GM23338 (cell line): ENCODE results near the gene SPATA31D4. TPM values are rescaled to one million over a fixed set of nuclear protein-coding genes. Genes with fewer than 3 reads are reported as not detected.

Experiments used
- ATAC-seq: fragments of 200-7000 bp; cut with Tn5 transposase; 3 replicates; pipeline ENCODE4 v1.9.1; 2020
- DNase-seq: peaks from one replicate; pipeline ENCODE4 v3.0.0-alpha.2; 2015; ENCODE audit warnings: low spot score
- H2AFZ ChIP-seq: fragments of 200-600 bp; sonication (generic); 2 replicates; pipeline ENCODE4 v1.8.0; 2016; ENCODE audit warnings: antibody characterized with exemption, mild to moderate bottlenecking, moderate library complexity
- H3F3A ChIP-seq: fragments of 200-600 bp; sonication (generic); replicated peaks from 2 replicates; pipeline ENCODE4 v1.8.0; 2017; ENCODE audit warnings: antibody characterized with exemption, mixed run types, low read depth
- H3K27ac ChIP-seq: fragments of 200-600 bp; sonication (generic); 2 replicates; pipeline ENCODE4 v1.6.1; 2016; ENCODE audit warnings: low read depth
- H3K27me3 ChIP-seq: fragments of 200-600 bp; sonication (generic); 2 replicates; pipeline ENCODE4 v1.8.0; 2016; ENCODE audit warnings: mild to moderate bottlenecking, mixed run types, moderate library complexity; ENCODE audit not compliant: insufficient read depth
- H3K36me3 ChIP-seq: fragments of 200-600 bp; sonication (generic); 2 replicates; pipeline ENCODE4 v1.8.0; 2016; ENCODE audit warnings: mild to moderate bottlenecking; ENCODE audit not compliant: insufficient read depth
- H3K4me1 ChIP-seq: fragments of 200-600 bp; sonication (generic); 2 replicates; pipeline ENCODE4 v1.8.0; 2016; ENCODE audit warnings: mild to moderate bottlenecking, moderate library complexity; ENCODE audit not compliant: insufficient read depth
- H3K4me2 ChIP-seq: fragments of 200-600 bp; sonication (generic); 2 replicates; pipeline ENCODE4 v1.7.1; 2017; ENCODE audit warnings: mixed run types
- H3K4me3 ChIP-seq: fragments of 200-600 bp; sonication (generic); 2 replicates; pipeline ENCODE4 v1.6.1; 2016; ENCODE audit warnings: mixed run types
- H3K79me2 ChIP-seq: fragments of 200-600 bp; sonication (generic); replicated peaks from 2 replicates; pipeline ENCODE4 v1.8.0; 2017; ENCODE audit warnings: mild to moderate bottlenecking; ENCODE audit not compliant: insufficient read depth
- H3K9me2 ChIP-seq: fragments of 200-600 bp; sonication (generic); 2 replicates; pipeline ENCODE4 v1.8.0; 2017; ENCODE audit not compliant: insufficient read depth
- H4K20me1 ChIP-seq: fragments of 200-600 bp; sonication (generic); replicated peaks from 2 replicates; pipeline ENCODE4 v1.8.0; 2017; ENCODE audit warnings: mild to moderate bottlenecking; ENCODE audit not compliant: insufficient read depth
- H3K27ac Mint-ChIP-seq: 2 replicates; pipeline ENCODE4 v1.8.0; 2020; ENCODE audit warnings: inconsistent platforms, mild to moderate bottlenecking, moderate library complexity, mixed read lengths
- H3K27me3 Mint-ChIP-seq: 3 replicates; pipeline ENCODE4 v1.8.0; 2022; ENCODE audit warnings: low read depth, mild to moderate bottlenecking, moderate library complexity, mixed read lengths, inconsistent platforms; ENCODE audit not compliant: insufficient read depth, poor library complexity
- H3K36me3 Mint-ChIP-seq: 3 replicates; pipeline ENCODE4 v1.8.0; 2021; ENCODE audit warnings: low read depth, mild to moderate bottlenecking, inconsistent platforms, moderate library complexity, mixed read lengths
- H3K4me1 Mint-ChIP-seq: 3 replicates; pipeline ENCODE4 v1.8.0; 2020; ENCODE audit warnings: mild to moderate bottlenecking, inconsistent platforms, mixed read lengths
- H3K4me3 Mint-ChIP-seq: 3 replicates; pipeline ENCODE4 v1.8.0; 2021; ENCODE audit warnings: moderate library complexity, mild to moderate bottlenecking, inconsistent platforms, mixed read lengths
- H3K9me3 Mint-ChIP-seq: 3 replicates; pipeline ENCODE4 v1.8.0; 2020; ENCODE audit warnings: moderate library complexity, mild to moderate bottlenecking, inconsistent platforms, mixed read lengths
- CREB1 ChIP-seq: fragments of 250-450 bp; sonication (Bioruptor Pico); IDR thresholded peaks from 2 replicates; pipeline ENCODE4 v1.5.0; 2020; ENCODE audit warnings: low read depth, mild to moderate bottlenecking, moderate library complexity
- EZH2 ChIP-seq: fragments of 200-600 bp; sonication (generic); IDR thresholded peaks from one replicate; pipeline ENCODE4 v1.8.0; 2017; ENCODE audit warnings: antibody characterized with exemption, mild to moderate bottlenecking, low read depth; ENCODE audit not compliant: unreplicated experiment
- EZH2phosphoT487 ChIP-seq: fragments of 200-600 bp; sonication (generic); IDR thresholded peaks from one replicate; pipeline ENCODE4 v1.8.1; 2018; ENCODE audit warnings: antibody characterized with exemption; ENCODE audit not compliant: unreplicated experiment
- JUNB ChIP-seq: IDR thresholded peaks from one replicate; pipeline ENCODE4 v1.6.1; 2016; ENCODE audit warnings: antibody characterized with exemption; ENCODE audit not compliant: unreplicated experiment
- NANOG ChIP-seq: IDR thresholded peaks from 2 replicates; pipeline ENCODE4 v1.6.1; 2016; ENCODE audit warnings: antibody characterized with exemption, borderline replicate concordance
- POLR2AphosphoS5 ChIP-seq: IDR thresholded peaks from 2 replicates; pipeline ENCODE4 v1.6.1; 2016; ENCODE audit warnings: antibody characterized with exemption, low read depth
- STAT1 ChIP-seq: IDR thresholded peaks from one replicate; pipeline ENCODE4 v1.6.1; 2016; ENCODE audit warnings: antibody characterized with exemption; ENCODE audit not compliant: unreplicated experiment
- ZNF114 ChIP-seq: fragments of 250-450 bp; sonication (Bioruptor Pico); IDR thresholded peaks from 2 replicates; pipeline ENCODE4 v1.5.0; 2020; ENCODE audit warnings: mild to moderate bottlenecking, moderate library complexity
- ZNF331 ChIP-seq: fragments of 250-450 bp; sonication (Bioruptor Pico); IDR thresholded peaks from 2 replicates; pipeline ENCODE4 v1.5.0; 2020; ENCODE audit warnings: low read depth, mild to moderate bottlenecking, moderate library complexity
- polyA plus RNA-seq: library from polyadenylated mRNA; unstranded; fragments of >200 nt; fragmentation: Nextera tagmentation; extraction: Ambion mirVana; gene quantifications from 2 replicates; pipeline ENCODE4 v1.2.1, GENCODE V29; 2016
- total RNA-seq: library from RNA; depleted of rRNA; stranded (reverse); fragments of >200 nt; shearing (Covaris generic); gene quantifications from 2 replicates; pipeline ENCODE4 v1.2.3, GENCODE V29; 2014
- TF ChIP-seq, protein P1 (sequence below): IDR thresholded peaks from 2 replicates; pipeline ENCODE4 v1.6.1; 2016; ENCODE audit warnings: antibody characterized with exemption
- TF ChIP-seq, protein P2 (sequence below), 2 experiments: fragments of 200-600 bp in 1 of 2; sonication (generic) in 1 of 2; conservative IDR thresholded peaks; 2 replicates each; pipeline versions ENCODE4 v1.5.1 to v1.6.1; 2016 to 2017; ENCODE audit warnings: antibody characterized with exemption in 2 of 2, low read depth in 2 of 2, mild to moderate bottlenecking in 2 of 2, moderate library complexity in 1 of 2
- TF ChIP-seq, protein P3 (sequence below): fragments of 250-450 bp; sonication (Bioruptor Pico); IDR thresholded peaks from 2 replicates; pipeline ENCODE4 v1.5.0; 2020; ENCODE audit warnings: mild to moderate bottlenecking, moderate library complexity
- TF ChIP-seq, protein P4 (sequence below): IDR thresholded peaks from one replicate; pipeline ENCODE4 v1.6.1; 2018; ENCODE audit warnings: antibody characterized with exemption; ENCODE audit not compliant: unreplicated experiment

Gene SPATA31D4
- total and polyA plus RNA-seq, 2 experiments from 2014 or later: not detected

DNA sequence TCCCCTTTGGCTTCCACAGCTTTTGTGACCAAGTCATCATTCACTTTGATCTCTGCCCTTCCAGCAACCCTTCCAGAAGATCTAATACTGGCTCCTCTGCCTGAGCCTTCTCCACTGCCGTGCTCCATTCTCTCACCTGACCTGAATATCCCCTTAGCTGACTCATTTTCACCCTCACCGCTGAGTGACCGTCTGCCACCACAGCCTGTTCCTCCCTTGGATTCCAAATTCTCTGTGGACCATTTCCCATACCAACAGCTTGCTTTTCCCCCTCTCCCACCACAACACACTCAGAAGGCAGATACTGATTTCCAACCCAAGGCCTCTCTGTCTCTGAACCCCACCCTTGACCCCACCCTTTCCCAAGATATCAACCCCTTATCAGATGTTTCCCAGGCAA lies 39.8 kb downstream of the SPATA31D4 start:
- DNase-seq (no peak), ATAC-seq (no peak)
- Mint-ChIP-seq H3K4me3 (no peak overlapping the region), H3K27ac (no peak overlapping the region), H3K9me3 (peaks cover 3% of the 10 kb centered on the region; the same call in 2 of the 3 replicates), H3K27me3 (no peaks in the 10 kb centered on the region), H3K4me1 (no peaks in the 10 kb centered on the region), H3K36me3 (no peaks in the 10 kb centered on the region; the same call in 2 of the 3 replicates)
- TF ChIP-seq EZH2: no peak
- no peak for TF ChIP-seq ZNF331 (CRISPR knock-in tag)
- TF ChIP-seq, protein P1, sequence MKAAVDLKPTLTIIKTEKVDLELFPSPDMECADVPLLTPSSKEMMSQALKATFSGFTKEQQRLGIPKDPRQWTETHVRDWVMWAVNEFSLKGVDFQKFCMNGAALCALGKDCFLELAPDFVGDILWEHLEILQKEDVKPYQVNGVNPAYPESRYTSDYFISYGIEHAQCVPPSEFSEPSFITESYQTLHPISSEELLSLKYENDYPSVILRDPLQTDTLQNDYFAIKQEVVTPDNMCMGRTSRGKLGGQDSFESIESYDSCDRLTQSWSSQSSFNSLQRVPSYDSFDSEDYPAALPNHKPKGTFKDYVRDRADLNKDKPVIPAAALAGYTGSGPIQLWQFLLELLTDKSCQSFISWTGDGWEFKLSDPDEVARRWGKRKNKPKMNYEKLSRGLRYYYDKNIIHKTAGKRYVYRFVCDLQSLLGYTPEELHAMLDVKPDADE: no peak
- TF ChIP-seq EZH2phosphoT487: no peak
- TF ChIP-seq ZNF114 (CRISPR knock-in tag): no peak
- TF ChIP-seq NANOG: no peak
- TF ChIP-seq POLR2AphosphoS5: no peak
- TF ChIP-seq, protein P2, sequence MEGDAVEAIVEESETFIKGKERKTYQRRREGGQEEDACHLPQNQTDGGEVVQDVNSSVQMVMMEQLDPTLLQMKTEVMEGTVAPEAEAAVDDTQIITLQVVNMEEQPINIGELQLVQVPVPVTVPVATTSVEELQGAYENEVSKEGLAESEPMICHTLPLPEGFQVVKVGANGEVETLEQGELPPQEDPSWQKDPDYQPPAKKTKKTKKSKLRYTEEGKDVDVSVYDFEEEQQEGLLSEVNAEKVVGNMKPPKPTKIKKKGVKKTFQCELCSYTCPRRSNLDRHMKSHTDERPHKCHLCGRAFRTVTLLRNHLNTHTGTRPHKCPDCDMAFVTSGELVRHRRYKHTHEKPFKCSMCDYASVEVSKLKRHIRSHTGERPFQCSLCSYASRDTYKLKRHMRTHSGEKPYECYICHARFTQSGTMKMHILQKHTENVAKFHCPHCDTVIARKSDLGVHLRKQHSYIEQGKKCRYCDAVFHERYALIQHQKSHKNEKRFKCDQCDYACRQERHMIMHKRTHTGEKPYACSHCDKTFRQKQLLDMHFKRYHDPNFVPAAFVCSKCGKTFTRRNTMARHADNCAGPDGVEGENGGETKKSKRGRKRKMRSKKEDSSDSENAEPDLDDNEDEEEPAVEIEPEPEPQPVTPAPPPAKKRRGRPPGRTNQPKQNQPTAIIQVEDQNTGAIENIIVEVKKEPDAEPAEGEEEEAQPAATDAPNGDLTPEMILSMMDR (conservative IDR thresholded peaks at IDR 0.05; ENCODE audit: low read depth in 2 of 2): no peak
- TF ChIP-seq, protein P3, sequence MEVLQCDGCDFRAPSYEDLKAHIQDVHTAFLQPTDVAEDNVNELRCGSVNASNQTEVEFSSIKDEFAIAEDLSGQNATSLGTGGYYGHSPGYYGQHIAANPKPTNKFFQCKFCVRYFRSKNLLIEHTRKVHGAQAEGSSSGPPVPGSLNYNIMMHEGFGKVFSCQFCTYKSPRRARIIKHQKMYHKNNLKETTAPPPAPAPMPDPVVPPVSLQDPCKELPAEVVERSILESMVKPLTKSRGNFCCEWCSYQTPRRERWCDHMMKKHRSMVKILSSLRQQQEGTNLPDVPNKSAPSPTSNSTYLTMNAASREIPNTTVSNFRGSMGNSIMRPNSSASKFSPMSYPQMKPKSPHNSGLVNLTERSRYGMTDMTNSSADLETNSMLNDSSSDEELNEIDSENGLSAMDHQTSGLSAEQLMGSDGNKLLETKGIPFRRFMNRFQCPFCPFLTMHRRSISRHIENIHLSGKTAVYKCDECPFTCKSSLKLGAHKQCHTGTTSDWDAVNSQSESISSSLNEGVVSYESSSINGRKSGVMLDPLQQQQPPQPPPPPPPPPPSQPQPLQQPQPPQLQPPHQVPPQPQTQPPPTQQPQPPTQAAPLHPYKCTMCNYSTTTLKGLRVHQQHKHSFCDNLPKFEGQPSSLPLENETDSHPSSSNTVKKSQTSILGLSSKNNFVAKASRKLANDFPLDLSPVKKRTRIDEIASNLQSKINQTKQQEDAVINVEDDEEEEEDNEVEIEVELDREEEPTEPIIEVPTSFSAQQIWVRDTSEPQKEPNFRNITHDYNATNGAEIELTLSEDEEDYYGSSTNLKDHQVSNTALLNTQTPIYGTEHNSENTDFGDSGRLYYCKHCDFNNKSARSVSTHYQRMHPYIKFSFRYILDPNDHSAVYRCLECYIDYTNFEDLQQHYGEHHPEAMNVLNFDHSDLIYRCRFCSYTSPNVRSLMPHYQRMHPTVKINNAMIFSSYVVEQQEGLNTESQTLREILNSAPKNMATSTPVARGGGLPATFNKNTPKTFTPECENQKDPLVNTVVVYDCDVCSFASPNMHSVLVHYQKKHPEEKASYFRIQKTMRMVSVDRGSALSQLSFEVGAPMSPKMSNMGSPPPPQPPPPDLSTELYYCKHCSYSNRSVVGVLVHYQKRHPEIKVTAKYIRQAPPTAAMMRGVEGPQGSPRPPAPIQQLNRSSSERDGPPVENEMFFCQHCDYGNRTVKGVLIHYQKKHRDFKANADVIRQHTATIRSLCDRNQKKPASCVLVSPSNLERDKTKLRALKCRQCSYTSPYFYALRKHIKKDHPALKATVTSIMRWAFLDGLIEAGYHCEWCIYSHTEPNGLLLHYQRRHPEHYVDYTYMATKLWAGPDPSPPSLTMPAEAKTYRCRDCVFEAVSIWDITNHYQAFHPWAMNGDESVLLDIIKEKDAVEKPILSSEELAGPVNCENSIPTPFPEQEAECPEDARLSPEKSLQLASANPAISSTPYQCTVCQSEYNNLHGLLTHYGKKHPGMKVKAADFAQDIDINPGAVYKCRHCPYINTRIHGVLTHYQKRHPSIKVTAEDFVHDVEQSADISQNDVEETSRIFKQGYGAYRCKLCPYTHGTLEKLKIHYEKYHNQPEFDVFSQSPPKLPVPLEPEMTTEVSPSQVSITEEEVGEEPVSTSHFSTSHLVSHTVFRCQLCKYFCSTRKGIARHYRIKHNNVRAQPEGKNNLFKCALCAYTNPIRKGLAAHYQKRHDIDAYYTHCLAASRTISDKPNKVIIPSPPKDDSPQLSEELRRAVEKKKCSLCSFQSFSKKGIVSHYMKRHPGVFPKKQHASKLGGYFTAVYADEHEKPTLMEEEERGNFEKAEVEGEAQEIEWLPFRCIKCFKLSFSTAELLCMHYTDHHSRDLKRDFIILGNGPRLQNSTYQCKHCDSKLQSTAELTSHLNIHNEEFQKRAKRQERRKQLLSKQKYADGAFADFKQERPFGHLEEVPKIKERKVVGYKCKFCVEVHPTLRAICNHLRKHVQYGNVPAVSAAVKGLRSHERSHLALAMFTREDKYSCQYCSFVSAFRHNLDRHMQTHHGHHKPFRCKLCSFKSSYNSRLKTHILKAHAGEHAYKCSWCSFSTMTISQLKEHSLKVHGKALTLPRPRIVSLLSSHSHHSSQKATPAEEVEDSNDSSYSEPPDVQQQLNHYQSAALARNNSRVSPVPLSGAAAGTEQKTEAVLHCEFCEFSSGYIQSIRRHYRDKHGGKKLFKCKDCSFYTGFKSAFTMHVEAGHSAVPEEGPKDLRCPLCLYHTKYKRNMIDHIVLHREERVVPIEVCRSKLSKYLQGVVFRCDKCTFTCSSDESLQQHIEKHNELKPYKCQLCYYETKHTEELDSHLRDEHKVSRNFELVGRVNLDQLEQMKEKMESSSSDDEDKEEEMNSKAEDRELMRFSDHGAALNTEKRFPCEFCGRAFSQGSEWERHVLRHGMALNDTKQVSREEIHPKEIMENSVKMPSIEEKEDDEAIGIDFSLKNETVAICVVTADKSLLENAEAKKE: no peak
- no peak for TF ChIP-seq CREB1 (CRISPR knock-in tag)
- TF ChIP-seq, protein P4, sequence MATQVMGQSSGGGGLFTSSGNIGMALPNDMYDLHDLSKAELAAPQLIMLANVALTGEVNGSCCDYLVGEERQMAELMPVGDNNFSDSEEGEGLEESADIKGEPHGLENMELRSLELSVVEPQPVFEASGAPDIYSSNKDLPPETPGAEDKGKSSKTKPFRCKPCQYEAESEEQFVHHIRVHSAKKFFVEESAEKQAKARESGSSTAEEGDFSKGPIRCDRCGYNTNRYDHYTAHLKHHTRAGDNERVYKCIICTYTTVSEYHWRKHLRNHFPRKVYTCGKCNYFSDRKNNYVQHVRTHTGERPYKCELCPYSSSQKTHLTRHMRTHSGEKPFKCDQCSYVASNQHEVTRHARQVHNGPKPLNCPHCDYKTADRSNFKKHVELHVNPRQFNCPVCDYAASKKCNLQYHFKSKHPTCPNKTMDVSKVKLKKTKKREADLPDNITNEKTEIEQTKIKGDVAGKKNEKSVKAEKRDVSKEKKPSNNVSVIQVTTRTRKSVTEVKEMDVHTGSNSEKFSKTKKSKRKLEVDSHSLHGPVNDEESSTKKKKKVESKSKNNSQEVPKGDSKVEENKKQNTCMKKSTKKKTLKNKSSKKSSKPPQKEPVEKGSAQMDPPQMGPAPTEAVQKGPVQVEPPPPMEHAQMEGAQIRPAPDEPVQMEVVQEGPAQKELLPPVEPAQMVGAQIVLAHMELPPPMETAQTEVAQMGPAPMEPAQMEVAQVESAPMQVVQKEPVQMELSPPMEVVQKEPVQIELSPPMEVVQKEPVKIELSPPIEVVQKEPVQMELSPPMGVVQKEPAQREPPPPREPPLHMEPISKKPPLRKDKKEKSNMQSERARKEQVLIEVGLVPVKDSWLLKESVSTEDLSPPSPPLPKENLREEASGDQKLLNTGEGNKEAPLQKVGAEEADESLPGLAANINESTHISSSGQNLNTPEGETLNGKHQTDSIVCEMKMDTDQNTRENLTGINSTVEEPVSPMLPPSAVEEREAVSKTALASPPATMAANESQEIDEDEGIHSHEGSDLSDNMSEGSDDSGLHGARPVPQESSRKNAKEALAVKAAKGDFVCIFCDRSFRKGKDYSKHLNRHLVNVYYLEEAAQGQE: no peak
- no peak for TF ChIP-seq JUNB
- TF ChIP-seq STAT1: no peak
- H3K27me3 ChIP-seq: no peaks in the 10 kb centered on the region
- H3K4me1 ChIP-seq: no peaks in the 10 kb centered on the region
- H3F3A ChIP-seq: no peaks in the 10 kb centered on the region
- H3K79me2 ChIP-seq: no peaks in the 10 kb centered on the region
- H2AFZ ChIP-seq: no peak overlapping the region
- no peaks in the 10 kb centered on the region for H4K20me1 ChIP-seq
- peaks cover 23% of the 10 kb centered on the region; the same call in 1 of the 2 replicates for H3K9me2 ChIP-seq
- no peaks in the 10 kb centered on the region for H3K36me3 ChIP-seq
- H3K4me2 ChIP-seq: no peak overlapping the region
- no peak overlapping the region for H3K4me3 ChIP-seq
- no peak overlapping the region for H3K27ac ChIP-seq
